22Rv1 (cell line): ENCODE data around the gene LCE3A.

Source experiments
- CTCF ChIP-seq: fragments of 450-650 bp; IDR thresholded peaks from 2 replicates; pipeline ENCODE4 v1.5.1; 2017; ENCODE audit warnings: mild to moderate bottlenecking
- ZFX ChIP-seq: fragments of 450-650 bp; IDR thresholded peaks from 2 replicates; pipeline ENCODE4 v1.6.1; 2017; ENCODE audit warnings: antibody characterized with exemption, borderline replicate concordance

GRCh38 chr1:152623203-152623844 is 421 bp upstream of the LCE3A start:
- TF ChIP-seq CTCF, result peak; percentile 72
- TF ChIP-seq ZFX, result no peak
